HUES48 (cell line): ENCODE measurements around the gene SLC45A1.

Experiments used
- H3K27ac ChIP-seq: one replicate; pipeline ENCODE4 v1.7.0; 2013; ENCODE audit warnings: low read depth, low read length, inconsistent platforms
- H3K27me3 ChIP-seq: 2 replicates; pipeline ENCODE4 v1.6.1; 2013; ENCODE audit warnings: mild to moderate bottlenecking, low read length; ENCODE audit not compliant: control insufficient read depth, insufficient read depth
- H3K36me3 ChIP-seq: 2 replicates; pipeline ENCODE4 v1.6.1; 2013; ENCODE audit warnings: low read length; ENCODE audit not compliant: control insufficient read depth, insufficient read depth
- H3K4me1 ChIP-seq: 2 replicates; pipeline ENCODE4 v1.6.1; 2013; ENCODE audit warnings: mild to moderate bottlenecking, low read length; ENCODE audit not compliant: control insufficient read depth, insufficient read depth
- H3K4me3 ChIP-seq: 2 replicates; pipeline ENCODE4 v1.5.1; 2013; ENCODE audit warnings: mild to moderate bottlenecking, low read depth, low read length
- H3K9ac ChIP-seq: 2 replicates; pipeline ENCODE4 v1.6.1; 2013; ENCODE audit warnings: mild to moderate bottlenecking, low read depth, low read length, moderate library complexity
- H3K9me3 ChIP-seq: 2 replicates; pipeline ENCODE4 v1.6.1; 2013; ENCODE audit warnings: low read length; ENCODE audit not compliant: control insufficient read depth, insufficient read depth

The SLC45A1 gene

GRCh38 chr1:8382608-8383505, 64.9 kb downstream of the SLC45A1 start:
- Histone ChIP-seq H3K27ac (peak overlapping the region; percentile 30), H3K4me1 (peaks cover 24% of the 10 kb centered on the region), H3K9me3 (no peaks in the 10 kb centered on the region), H3K27me3 (no peaks in the 10 kb centered on the region), H3K36me3 (peaks cover 6% of the 10 kb centered on the region; the same call in 1 of the 2 replicates), H3K4me3 (no peak overlapping the region), H3K9ac (no peak overlapping the region)

GRCh38 chr1:8384088-8384487, 66.2 kb downstream of the SLC45A1 start:
- H3K9ac ChIP-seq, result no peak overlapping the region
- no peak overlapping the region for H3K27ac ChIP-seq
- H3K9me3 ChIP-seq, result no peaks in the 10 kb centered on the region
- peaks cover 24% of the 10 kb centered on the region for H3K4me1 ChIP-seq
- no peaks in the 10 kb centered on the region for H3K27me3 ChIP-seq
- peaks cover 6% of the 10 kb centered on the region; the same call in 1 of the 2 replicates for H3K36me3 ChIP-seq
- H3K4me3 ChIP-seq, result no peak overlapping the region

- H3K4me1 ChIP-seq, result peaks cover 24% of the 10 kb centered on the region
- H3K4me3 ChIP-seq, result no peak overlapping the region
- H3K27ac ChIP-seq, result no peak overlapping the region
- no peaks in the 10 kb centered on the region for H3K27me3 ChIP-seq
- H3K36me3 ChIP-seq, result peaks cover 8% of the 10 kb centered on the region; the same call in 1 of the 2 replicates
- H3K9ac ChIP-seq, result no peak overlapping the region
- no peaks in the 10 kb centered on the region for H3K9me3 ChIP-seq
Observed at GRCh38 chr1:8384577-8384976, 66.7 kb downstream of the SLC45A1 start.

GRCh38 chr1:8386247-8386646, 68.3 kb downstream of the SLC45A1 start:
- peaks cover 17% of the 10 kb centered on the region for H3K36me3 ChIP-seq
- H3K27ac ChIP-seq, result no peak overlapping the region
- H3K4me1 ChIP-seq, result peaks cover 28% of the 10 kb centered on the region
- no peak overlapping the region for H3K9ac ChIP-seq
- no peaks in the 10 kb centered on the region for H3K27me3 ChIP-seq
- no peak overlapping the region for H3K4me3 ChIP-seq
- H3K9me3 ChIP-seq, result no peaks in the 10 kb centered on the region

GRCh38 chr1:8388732-8389562, 71.0 kb downstream of the SLC45A1 start:
- H3K9ac ChIP-seq, result no peak overlapping the region
- H3K4me3 ChIP-seq, result no peak overlapping the region
- peaks cover 11% of the 10 kb centered on the region; the same call in 1 of the 2 replicates for H3K4me1 ChIP-seq
- H3K9me3 ChIP-seq, result no peaks in the 10 kb centered on the region
- H3K27me3 ChIP-seq, result no peaks in the 10 kb centered on the region
- no peak overlapping the region for H3K27ac ChIP-seq
- peaks cover 16% of the 10 kb centered on the region for H3K36me3 ChIP-seq

GRCh38 chr1:8389958-8390535, 72.1 kb downstream of the SLC45A1 start:
- Histone ChIP-seq H3K9me3 (no peaks in the 10 kb centered on the region), H3K27ac (no peak overlapping the region), H3K36me3 (peaks cover 13% of the 10 kb centered on the region), H3K4me1 (0 out of 2 replicates have a peak, but pooled peaks cover 3% of the 10 kb centered on the region), H3K27me3 (no peaks in the 10 kb centered on the region), H3K4me3 (no peak overlapping the region), H3K9ac (no peak overlapping the region)

GRCh38 chr1:8390707-8391106, 72.8 kb downstream of the SLC45A1 start:
- Histone ChIP-seq H3K9ac (no peak overlapping the region), H3K36me3 (peaks cover 13% of the 10 kb centered on the region), H3K9me3 (no peaks in the 10 kb centered on the region), H3K27ac (no peak overlapping the region), H3K4me3 (no peak overlapping the region), H3K27me3 (no peaks in the 10 kb centered on the region), H3K4me1 (peaks cover 7% of the 10 kb centered on the region)

- Histone ChIP-seq H3K27ac (no peak overlapping the region), H3K4me3 (no peak overlapping the region), H3K27me3 (no peaks in the 10 kb centered on the region), H3K36me3 (peaks cover 18% of the 10 kb centered on the region), H3K9me3 (no peaks in the 10 kb centered on the region), H3K4me1 (peaks cover 26% of the 10 kb centered on the region), H3K9ac (no peak overlapping the region)
Observed at GRCh38 chr1:8392522-8392921, 74.6 kb downstream of the SLC45A1 start.
